DOHH2 (cell line): ENCODE results near the gene WFIKKN2.
"Not testable (repeated sequence)": the region's sequence is repeated elsewhere in the genome, so short reads cannot be mapped to it uniquely, and the experiment has no call there.

Experiments used
- H3F3A ChIP-seq: fragments of 200-600 bp; sonication (generic), shearing (Covaris generic); 2 replicates; pipeline ENCODE4 v1.6.0; 2016; ENCODE audit warnings: antibody characterized with exemption, mild to moderate bottlenecking; ENCODE audit not compliant: control insufficient read depth, insufficient read depth
- H3K27ac ChIP-seq: fragments of 200-600 bp; sonication (generic); 2 replicates; pipeline ENCODE4 v1.5.1; 2014; ENCODE audit warnings: low read depth, mild to moderate bottlenecking, low read length, moderate library complexity
- H3K27me3 ChIP-seq: fragments of 200-600 bp; sonication (generic); 2 replicates; pipeline ENCODE4 v1.6.1; 2014; ENCODE audit warnings: mild to moderate bottlenecking, low read length, mixed read lengths; ENCODE audit not compliant: control insufficient read depth
- H3K36me3 ChIP-seq: fragments of 200-600 bp; sonication (generic); 2 replicates; pipeline ENCODE4 v1.6.1; 2014; ENCODE audit warnings: mild to moderate bottlenecking, low read length, moderate library complexity, mixed read lengths; ENCODE audit not compliant: control insufficient read depth
- H3K4me1 ChIP-seq: fragments of 200-600 bp; sonication (generic); 2 replicates; pipeline ENCODE4 v1.6.1; 2014; ENCODE audit warnings: mild to moderate bottlenecking, low read length, mixed read lengths; ENCODE audit not compliant: control insufficient read depth
- H3K4me2 ChIP-seq: fragments of 200-600 bp; sonication (generic); 2 replicates; pipeline ENCODE4 v1.6.0; 2014; ENCODE audit warnings: mild to moderate bottlenecking, low read length, moderate library complexity
- H3K4me3 ChIP-seq: fragments of 200-600 bp; sonication (generic); 2 replicates; pipeline ENCODE4 v1.5.1; 2014; ENCODE audit warnings: mild to moderate bottlenecking, low read length, mixed read lengths
- H3K79me2 ChIP-seq: fragments of 200-600 bp; sonication (generic); 2 replicates; pipeline ENCODE4 v1.6.1; 2014; ENCODE audit warnings: mild to moderate bottlenecking, low read length, mixed read lengths; ENCODE audit not compliant: control insufficient read depth
- H3K9me2 ChIP-seq: fragments of 200-600 bp; sonication (generic); replicated peaks from 2 replicates; pipeline ENCODE4 v1.6.1; 2014; ENCODE audit warnings: mild to moderate bottlenecking, low read length, mixed read lengths; ENCODE audit not compliant: control insufficient read depth
- H3K9me3 ChIP-seq: fragments of 200-600 bp; sonication (generic); 2 replicates; pipeline ENCODE4 v1.6.1; 2014; ENCODE audit warnings: antibody characterized with exemption, low read length, mixed read lengths; ENCODE audit not compliant: control insufficient read depth, insufficient read depth
- H4K20me1 ChIP-seq: fragments of 200-600 bp; sonication (generic); 2 replicates; pipeline ENCODE4 v1.6.0; 2014; ENCODE audit warnings: low read depth, mild to moderate bottlenecking, antibody characterized with exemption, low read length, moderate library complexity; ENCODE audit not compliant: control insufficient read depth, insufficient read depth
- CTCF ChIP-seq: fragments of 200-600 bp; sonication (generic); IDR thresholded peaks from one replicate; pipeline ENCODE4 v1.5.1; 2014; ENCODE audit warnings: antibody characterized with exemption, mild to moderate bottlenecking, low read depth, low read length; ENCODE audit not compliant: poor library complexity, severe bottlenecking
- EZH2phosphoT487 ChIP-seq: fragments of 200-600 bp; sonication (generic); IDR thresholded peaks from 2 replicates; pipeline ENCODE4 v1.6.1; 2017; ENCODE audit warnings: borderline replicate concordance, mild to moderate bottlenecking, antibody characterized with exemption, low read length, moderate library complexity, mixed read lengths

Gene WFIKKN2

GRCh38 chr17:50799582-50799981 lies 35.8 kb upstream of the WFIKKN2 start:
- no peak for TF ChIP-seq EZH2phosphoT487

GRCh38 chr17:50800196-50800700 lies 35.1 kb upstream of the WFIKKN2 start:
- no peaks in the 10 kb centered on the region for H3F3A ChIP-seq

More at GRCh38 chr17:50799582-50799981, 35.8 kb upstream of the WFIKKN2 start:
- no peak overlapping the region for H3K4me2 ChIP-seq
- H3K27me3 ChIP-seq, result no peaks in the 10 kb centered on the region
- H3K79me2 ChIP-seq, result no peaks in the 10 kb centered on the region
- H3K36me3 ChIP-seq, result no peaks in the 10 kb centered on the region
- H4K20me1 ChIP-seq, result no peaks in the 10 kb centered on the region
- no peak overlapping the region for H3K27ac ChIP-seq
- no peaks in the 10 kb centered on the region for H3F3A ChIP-seq
- no peak overlapping the region for H3K4me3 ChIP-seq
- H3K9me3 ChIP-seq, result no peaks in the 10 kb centered on the region
- H3K9me2 ChIP-seq, result no peaks in the 10 kb centered on the region
- H3K4me1 ChIP-seq, result no peaks in the 10 kb centered on the region

GRCh38 chr17:50802609-50803571 lies 32.5 kb upstream of the WFIKKN2 start:
- Histone ChIP-seq H3F3A (no peaks in the 10 kb centered on the region), H3K79me2 (no peaks in the 10 kb centered on the region), H3K9me2 (no peaks in the 10 kb centered on the region), H3K4me2 (no peak overlapping the region), H3K27ac (no peak overlapping the region), H3K9me3 (no peaks in the 10 kb centered on the region), H3K36me3 (no peaks in the 10 kb centered on the region), H4K20me1 (no peaks in the 10 kb centered on the region), H3K4me3 (no peak overlapping the region), H3K4me1 (no peaks in the 10 kb centered on the region), H3K27me3 (no peaks in the 10 kb centered on the region)
- TF ChIP-seq EZH2phosphoT487 (no peak), CTCF (no peak)

More at GRCh38 chr17:50800196-50800700, 35.1 kb upstream of the WFIKKN2 start:
- Histone ChIP-seq H3K79me2 (no peaks in the 10 kb centered on the region), H4K20me1 (no peaks in the 10 kb centered on the region), H3K4me3 (no peak overlapping the region), H3K9me3 (no peaks in the 10 kb centered on the region), H3K27me3 (no peaks in the 10 kb centered on the region), H3K36me3 (no peaks in the 10 kb centered on the region), H3K9me2 (no peaks in the 10 kb centered on the region), H3K27ac (no peak overlapping the region), H3K4me2 (no peak overlapping the region), H3K4me1 (no peaks in the 10 kb centered on the region)
- TF ChIP-seq CTCF (no peak), EZH2phosphoT487 (no peak)

- TF ChIP-seq EZH2phosphoT487 (no peak), CTCF (no peak)
- Histone ChIP-seq H3K9me3 (no peaks in the 10 kb centered on the region), H3K4me1 (no peaks in the 10 kb centered on the region), H3K36me3 (no peaks in the 10 kb centered on the region), H3K27me3 (no peaks in the 10 kb centered on the region), H3K9me2 (no peaks in the 10 kb centered on the region), H4K20me1 (no peaks in the 10 kb centered on the region), H3K79me2 (no peaks in the 10 kb centered on the region), H3K27ac (no peak overlapping the region), H3F3A (no peaks in the 10 kb centered on the region), H3K4me2 (no peak overlapping the region), H3K4me3 (no peak overlapping the region)
These were observed 31.7 kb upstream of the WFIKKN2 start for GRCh38 chr17:50803676-50804075.

- not testable (repeated sequence) for H3K36me3 ChIP-seq, H3K4me1 ChIP-seq, H3K4me3 ChIP-seq
These were observed 30.5 kb upstream of the WFIKKN2 start for GRCh38 chr17:50804749-50805475.

More at GRCh38 chr17:50804749-50805475, 30.5 kb upstream of the WFIKKN2 start:
- not testable (repeated sequence) for H4K20me1 ChIP-seq, H3K9me3 ChIP-seq, H3K79me2 ChIP-seq, H3K4me2 ChIP-seq, H3K9me2 ChIP-seq, H3K27me3 ChIP-seq, H3F3A ChIP-seq, H3K27ac ChIP-seq
